Gastrocnemius medialis (tissue), 4 donors: ENCODE data around the gene LMBR1.

Source experiments
- CTCF ChIP-seq, 5 experiments: fragments of 450-650 bp in 3 of 5; fragments of 200-600 bp in 2 of 5; sonication (generic) in 2 of 5; IDR thresholded peaks in 4 of 5; conservative IDR thresholded peaks in 1 of 5; 1 replicate in 4 of 5; 2 replicates in 1 of 5; pipeline ENCODE4 v1.5.1; 2016 to 2019; ENCODE audit warnings: antibody characterized with exemption in 5 of 5, mild to moderate bottlenecking in 3 of 5, moderate library complexity in 3 of 5
- POLR2A ChIP-seq, 2 donors: fragments of 450-650 bp; IDR thresholded peaks; one replicate each; pipeline ENCODE4 v1.6.1; 2017; ENCODE audit warnings: antibody characterized with exemption in 2 of 2, mild to moderate bottlenecking in 2 of 2, moderate library complexity in 2 of 2

DNA sequence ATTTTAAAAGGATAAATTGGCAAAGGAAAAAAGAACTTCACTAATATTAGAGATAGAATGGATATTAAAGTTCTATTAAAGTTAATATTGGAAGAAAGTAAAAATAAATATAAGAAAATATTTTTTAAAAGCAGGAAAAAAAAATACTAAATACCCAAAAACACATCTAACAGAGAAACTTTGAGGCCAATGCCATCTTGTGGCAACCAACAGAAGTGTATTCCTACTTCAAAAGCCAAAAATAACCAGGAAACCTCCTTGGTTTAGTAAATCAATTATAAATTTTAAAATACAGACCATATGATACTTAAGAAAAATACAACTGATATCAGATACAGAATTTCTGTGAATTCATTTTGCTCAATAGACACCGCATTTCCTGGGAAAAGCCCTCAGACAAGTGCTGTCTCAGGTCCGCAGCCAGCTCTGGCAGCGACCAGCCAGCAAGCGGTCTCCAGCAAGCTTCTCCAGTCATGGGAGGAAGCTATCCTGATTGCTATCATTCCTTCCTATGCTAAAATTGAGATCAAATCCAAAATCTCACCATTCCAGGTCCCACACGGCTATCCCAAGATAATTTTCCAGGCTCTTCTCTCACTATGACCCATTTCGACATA, 65.3 kb downstream of the LMBR1 start:
- TF ChIP-seq CTCF (IDR thresholded peaks at IDR 0.05 in 4 of 5, conservative IDR thresholded peaks at IDR 0.05 in 1 of 5): peak in 3 of 5 experiments; percentile 12 to 47 (median 46)
- no peak for TF ChIP-seq POLR2A (IDR thresholded peaks at IDR 0.05)
